ENCODE data around the gene ALX1.

The ALX1 gene

GRCh38 chr12:85329913-85330312 lies 49.9 kb downstream of the ALX1 start:
- H3K4me3 Mint-ChIP-seq: no peak overlapping the region
- no peaks in the 10 kb centered on the region for H3K4me1 Mint-ChIP-seq (ENCODE audit: low read depth)
- peaks cover 9% of the 10 kb centered on the region for H3K9me3 Mint-ChIP-seq (ENCODE audit: low read depth)
- H3K36me3 Mint-ChIP-seq: no peaks in the 10 kb centered on the region
- H3K27ac Mint-ChIP-seq: no peak overlapping the region
- H3K27me3 Mint-ChIP-seq: no peaks in the 10 kb centered on the region

- H3K4me1 Mint-ChIP-seq (ENCODE audit: low read depth): no peaks in the 10 kb centered on the region
- no peak overlapping the region for H3K27ac Mint-ChIP-seq
- peaks cover 4% of the 10 kb centered on the region for H3K9me3 Mint-ChIP-seq (ENCODE audit: low read depth)
- no peaks in the 10 kb centered on the region for H3K36me3 Mint-ChIP-seq
- no peak overlapping the region for H3K4me3 Mint-ChIP-seq
- no peaks in the 10 kb centered on the region for H3K27me3 Mint-ChIP-seq
Measured at GRCh38 chr12:85348779-85349178, 68.8 kb downstream of the ALX1 start.

- H3K4me3 Mint-ChIP-seq: no peak overlapping the region
Measured at GRCh38 chr12:85350356-85350755, 70.3 kb downstream of the ALX1 start.

More at GRCh38 chr12:85350356-85350755, 70.3 kb downstream of the ALX1 start:
- Mint-ChIP-seq H3K9me3 (ENCODE audit: low read depth) (peaks cover 11% of the 10 kb centered on the region), H3K36me3 (no peaks in the 10 kb centered on the region), H3K27ac (no peak overlapping the region), H3K27me3 (no peaks in the 10 kb centered on the region), H3K4me1 (ENCODE audit: low read depth) (no peaks in the 10 kb centered on the region)
